Activated CD8-positive, alpha-beta memory T cell treated with anti-CD3 and anti-CD28 coated beads for 4 hours (primary cell): ENCODE measurements around the gene PITPNM3.
A peak's percentile ranks its signal among the peaks of the same experiment; 100 is the strongest.

Experiments used
- DNase-seq, 2 donors: peaks; one replicate each; pipeline ENCODE4 v3.0.0-alpha.2; 2020; ENCODE audit warnings: low read depth in 2 of 2

Gene PITPNM3

DNA sequence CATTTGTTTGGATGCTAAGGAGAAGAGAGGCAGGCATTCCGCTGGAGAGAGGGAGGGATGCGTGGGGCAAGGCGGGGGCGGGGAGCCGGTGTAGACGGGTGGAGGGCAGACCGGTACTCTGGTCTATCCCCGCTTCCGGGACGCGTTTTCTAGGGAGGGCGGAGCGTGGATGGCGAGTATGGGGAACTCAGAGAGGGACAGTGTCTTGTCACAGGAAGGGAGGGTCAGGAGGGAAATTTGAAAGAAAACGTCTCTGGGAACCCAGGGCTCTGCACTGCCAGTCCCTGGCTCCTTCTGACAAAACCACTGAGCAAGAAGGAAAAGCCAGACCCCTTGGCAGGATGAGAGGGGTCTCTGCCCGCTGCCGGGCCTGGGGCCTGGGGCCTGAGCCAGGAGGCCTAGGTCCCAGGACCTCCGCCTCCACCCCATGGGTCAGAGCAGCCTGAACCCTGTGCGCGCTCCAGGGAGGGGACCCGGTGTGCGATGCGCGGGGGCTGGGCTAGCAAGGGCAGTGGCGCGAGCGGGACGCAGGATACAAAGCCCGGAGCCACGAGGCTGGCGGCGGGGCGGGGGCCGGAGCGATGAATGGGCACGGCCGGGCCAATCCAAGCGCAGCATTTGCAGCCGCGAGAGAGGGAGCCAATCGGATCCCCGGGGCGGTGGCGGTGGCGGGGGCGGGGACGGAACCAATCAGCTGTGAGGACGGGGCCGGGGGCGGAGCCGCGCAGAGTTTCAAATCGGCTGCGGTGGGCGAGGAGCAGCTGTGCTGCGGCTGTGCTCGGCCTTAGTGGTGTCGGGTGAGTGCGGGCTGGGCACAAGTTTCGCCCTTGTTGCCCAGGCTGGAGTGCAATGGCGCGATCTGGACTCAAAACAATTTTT lies 112.4 kb downstream of the PITPNM3 start, which contains the start of gene PIMREG:
PIMREG (plus strand) TSS at position 764 of the 879 bp plus-strand sequence. CDS start 656 bp downstream, outside the sequence.
- DNase-seq = peak; percentile 88 to 90

DNA sequence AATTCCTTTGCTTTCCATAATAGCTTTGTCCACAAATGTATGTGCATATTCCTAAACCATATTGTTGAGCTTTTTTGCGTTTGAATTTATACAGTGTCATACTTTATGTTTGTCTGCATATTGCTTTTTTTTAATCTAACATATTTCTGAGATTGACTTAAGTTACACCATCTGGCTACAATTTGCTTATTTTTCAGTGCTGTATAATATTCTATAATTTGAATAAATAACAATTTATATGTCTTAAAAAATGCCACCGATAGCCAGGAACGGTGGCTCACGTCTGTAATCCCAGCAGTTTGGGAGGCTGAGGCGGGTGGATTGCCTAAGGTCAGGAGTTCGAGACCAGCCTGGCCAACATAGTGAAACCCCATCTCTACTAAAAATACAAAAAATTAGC lies 113.6 kb downstream of the PITPNM3 start:
- no peak for DNase-seq

DNA sequence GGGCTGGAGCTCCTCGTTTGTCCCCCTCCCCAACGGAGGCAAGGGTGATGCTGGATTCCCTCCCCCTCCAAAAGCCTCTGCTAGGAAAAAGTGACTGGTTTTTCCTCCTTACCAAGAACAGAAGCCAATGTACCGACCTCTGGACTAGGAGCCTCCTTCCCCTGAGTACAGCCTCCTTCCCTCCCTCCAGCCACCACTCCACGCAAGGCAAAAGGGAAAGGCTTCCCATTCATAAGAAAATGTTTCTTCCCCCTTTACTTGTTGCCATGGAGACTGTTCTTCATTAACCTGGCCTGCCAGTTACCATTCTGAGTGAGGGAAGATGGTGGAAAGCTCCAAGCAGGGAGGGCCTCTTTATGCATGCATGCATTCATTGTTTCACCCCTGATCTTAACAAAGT lies 116.4 kb downstream of the PITPNM3 start:
- DNase-seq = no peak

DNA sequence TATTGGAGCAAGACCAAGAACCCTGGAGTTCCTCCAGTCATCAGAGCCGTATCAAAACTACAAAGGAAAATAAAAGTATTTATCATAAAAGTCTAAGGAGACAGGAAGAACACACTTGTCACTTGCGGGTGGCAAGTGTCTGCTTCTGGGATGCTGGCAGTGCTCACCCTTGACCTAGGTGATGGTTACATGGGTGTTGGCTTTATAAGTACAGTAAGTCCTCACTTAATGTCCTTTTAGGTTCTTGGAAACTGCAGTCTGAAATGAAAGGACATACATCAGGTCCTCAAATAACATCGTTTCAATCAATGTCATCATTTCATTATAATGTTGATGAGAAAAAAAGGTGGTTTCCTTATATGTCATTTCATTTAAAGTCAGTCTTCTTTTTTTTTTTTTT lies 118.4 kb downstream of the PITPNM3 start:
- DNase-seq = no peak

DNA sequence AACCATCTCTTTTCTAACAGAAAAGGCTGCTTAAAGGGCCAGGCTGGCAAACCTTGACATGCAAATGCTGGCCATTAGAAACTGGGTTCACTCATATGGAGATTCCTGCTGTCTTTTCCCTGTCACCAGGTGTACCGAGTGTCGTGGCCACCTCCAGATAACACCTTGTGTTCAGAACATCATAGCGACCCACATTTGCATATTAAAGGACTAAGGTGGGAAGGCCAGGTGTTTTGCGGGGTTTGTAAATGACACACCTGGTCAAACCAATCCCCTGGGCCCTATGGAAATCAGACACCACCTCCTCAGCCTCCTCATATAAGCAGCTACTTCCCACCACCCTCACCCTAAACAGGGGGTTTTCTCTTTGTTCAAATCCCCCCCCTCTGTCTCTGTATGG lies 118.9 kb downstream of the PITPNM3 start:
- no peak for DNase-seq

DNA sequence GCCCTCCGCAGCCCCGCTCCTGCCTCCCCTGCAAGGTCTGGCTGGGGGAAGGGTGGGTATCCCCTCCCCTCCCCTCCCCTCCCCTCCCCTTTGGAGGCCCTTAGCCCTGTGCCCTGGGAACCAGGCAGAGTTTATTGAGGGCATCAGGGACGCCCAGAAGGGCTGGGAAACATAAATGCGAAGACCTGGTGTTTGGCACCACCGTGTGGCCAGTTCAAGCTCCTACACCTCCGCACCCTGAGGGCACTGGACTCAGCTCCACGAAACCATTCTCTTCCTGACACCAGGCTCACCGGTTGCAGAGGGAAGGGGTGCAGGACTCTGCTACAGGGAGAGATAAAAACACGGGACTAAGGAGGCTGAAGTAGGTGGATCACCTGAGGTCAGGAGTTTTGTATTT lies 120.4 kb downstream of the PITPNM3 start:
- DNase-seq = peak in 1 of 2 donors; percentile 12

DNA sequence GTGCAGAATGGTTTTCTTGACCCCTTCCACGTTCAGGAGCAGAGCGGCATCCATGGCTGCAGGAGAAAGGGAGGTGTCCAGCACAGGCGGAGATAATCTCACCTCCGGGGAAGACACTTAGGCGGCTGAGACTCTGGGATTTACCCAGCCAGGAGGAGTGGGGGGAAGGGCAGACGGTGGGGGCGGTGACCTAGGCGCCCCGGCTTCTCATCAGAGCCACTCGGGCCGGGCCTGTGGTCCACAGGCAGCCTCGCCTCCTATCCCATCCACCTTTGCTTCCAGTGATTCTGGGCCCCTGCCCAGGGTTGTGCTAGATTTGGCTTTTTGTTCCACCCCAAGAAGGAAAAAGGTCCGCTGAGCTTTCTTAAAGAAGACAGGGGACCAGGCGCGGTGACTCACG lies 121.3 kb downstream of the PITPNM3 start, which contains the start of gene AIPL1:
AIPL1 (minus strand) TSS at position 71 of the 400 bp plus-strand sequence; CDS start at position 54, 17 bp downstream.
- no peak for DNase-seq

DNA sequence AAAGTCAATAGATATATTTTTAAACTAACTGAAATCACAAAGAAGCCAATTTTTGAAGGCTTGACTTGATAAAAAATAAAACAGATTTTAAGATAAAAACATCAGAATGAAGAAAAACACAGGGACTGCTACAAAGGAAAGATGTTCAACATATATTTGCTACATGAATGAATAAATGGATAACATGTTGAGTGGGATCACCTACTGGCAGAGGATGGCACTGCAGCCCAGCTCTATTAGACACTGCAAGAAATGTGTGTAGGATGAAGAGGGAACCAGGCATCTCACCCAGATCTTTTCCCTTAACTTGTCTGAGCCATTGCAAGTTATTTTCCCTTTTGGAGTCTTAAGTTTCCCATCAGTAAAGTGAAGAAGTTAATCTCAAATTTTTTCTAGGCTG lies 125.6 kb downstream of the PITPNM3 start:
- DNase-seq = no peak

DNA sequence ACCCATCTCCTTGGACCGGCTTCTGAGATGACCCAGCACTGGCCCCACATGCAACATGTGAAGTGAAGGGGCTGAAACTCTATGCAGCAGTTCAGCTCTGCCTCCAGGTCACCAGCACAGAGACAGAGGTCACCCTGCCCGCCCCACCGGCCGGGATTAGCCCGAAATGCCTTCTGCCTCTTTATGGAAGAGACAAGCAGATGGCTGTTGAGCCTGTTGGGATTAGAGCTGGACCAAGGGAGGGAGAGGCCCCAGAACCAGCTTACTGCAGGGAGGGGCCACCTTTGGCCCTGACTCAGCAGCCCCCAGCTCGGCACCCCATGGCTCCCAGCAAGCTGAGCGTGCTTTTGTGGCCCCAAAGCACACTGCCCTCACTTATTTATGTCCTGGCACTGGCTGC lies 127.1 kb downstream of the PITPNM3 start:
- DNase-seq = no peak

DNA sequence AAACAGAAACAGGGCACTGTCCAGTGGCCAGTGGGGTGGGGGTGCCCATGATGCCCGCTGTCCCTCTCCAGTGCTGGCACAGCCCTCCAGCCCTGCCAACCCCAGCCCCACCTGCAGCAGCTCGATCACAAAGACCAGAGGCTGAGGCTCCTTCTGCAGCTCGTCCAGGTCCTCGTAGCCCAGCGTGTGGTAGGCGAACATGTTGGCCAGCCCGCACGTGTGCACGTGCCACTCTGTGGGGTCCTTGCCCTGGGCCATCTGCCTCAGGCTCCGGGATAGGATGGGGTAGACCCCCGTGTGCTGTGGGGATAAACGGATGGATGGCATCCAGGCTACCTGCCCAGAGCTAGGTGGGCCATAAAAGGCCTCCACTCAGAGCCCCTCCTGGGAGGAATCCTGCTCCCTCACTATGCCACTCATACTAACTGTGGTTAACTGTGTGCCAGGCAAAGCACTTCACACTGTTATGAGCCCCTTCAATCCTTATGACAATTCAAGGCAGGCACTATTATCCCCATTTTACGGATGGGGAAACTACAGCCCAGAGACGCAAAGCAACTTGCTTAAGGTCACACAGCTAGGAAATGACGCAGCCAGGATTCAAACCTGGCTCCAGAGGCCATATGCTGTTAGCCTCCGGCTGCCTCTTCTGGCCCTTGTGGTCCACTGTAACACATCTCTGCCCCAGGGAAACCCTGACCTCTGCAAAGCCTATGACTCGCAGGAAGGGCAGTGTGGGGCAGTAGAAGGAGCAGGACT lies 128.0 kb downstream of the PITPNM3 start:
- no peak for DNase-seq

DNA sequence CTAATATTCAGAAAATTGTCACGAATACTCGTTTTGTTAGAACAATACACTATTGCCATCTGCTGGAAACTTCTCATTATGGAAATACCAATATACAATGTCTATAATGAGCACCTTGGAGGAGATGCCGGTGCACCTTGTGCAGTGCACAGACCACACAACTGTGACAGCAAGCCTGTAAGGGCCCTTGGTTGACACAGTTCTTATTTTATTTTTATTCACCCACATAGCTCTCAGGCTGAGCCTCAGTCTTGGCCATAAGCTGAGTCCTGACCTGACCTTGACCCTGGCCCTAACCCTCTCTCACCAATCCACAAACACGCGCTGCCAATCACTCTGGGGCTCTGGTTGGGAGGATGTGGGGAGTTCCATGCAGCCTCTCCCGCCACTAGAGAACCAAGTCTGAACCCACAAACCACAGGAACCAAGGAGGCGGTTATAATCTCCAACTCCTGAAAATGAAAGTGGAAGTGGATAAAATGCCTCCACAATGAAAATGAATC lies 129.0 kb downstream of the PITPNM3 start:
- DNase-seq = peak in 1 of 2 donors; percentile 11

DNA sequence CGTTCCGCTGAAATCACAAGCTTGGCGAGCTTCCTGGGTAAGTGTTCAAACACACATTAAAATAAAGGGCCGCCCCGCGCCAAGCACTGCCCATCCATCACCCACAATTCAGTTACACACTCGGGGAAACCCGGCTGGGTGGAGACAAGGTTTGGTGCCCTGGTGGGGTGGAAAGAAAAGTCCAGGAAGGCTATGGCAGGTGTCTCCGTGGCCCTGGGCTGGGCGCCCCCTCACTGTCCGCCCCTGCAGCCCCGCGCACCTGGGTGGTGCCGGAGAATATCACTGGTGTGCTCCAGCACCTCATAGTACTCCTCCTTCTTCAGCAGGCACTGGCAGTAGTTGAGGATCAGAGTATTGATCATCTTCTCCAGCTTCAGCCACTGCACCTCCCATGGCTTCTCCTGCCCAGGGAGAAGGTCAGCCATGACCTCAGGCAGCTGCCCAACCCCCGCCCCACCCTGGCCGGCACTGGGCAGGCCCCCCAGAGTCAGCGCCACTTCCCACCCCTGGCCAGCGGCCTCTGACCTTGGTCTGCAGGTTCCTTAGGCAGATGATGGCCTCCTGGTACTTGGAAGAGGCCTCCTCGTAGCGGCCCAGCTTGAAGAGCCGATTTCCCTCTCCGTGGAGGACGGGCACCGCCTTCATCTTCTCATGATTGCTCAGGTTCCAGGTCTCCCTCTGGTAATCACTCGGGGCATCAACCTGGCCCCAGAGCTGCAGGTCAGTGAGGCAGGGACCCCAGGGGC lies 129.8 kb downstream of the PITPNM3 start:
- DNase-seq = no peak

DNA sequence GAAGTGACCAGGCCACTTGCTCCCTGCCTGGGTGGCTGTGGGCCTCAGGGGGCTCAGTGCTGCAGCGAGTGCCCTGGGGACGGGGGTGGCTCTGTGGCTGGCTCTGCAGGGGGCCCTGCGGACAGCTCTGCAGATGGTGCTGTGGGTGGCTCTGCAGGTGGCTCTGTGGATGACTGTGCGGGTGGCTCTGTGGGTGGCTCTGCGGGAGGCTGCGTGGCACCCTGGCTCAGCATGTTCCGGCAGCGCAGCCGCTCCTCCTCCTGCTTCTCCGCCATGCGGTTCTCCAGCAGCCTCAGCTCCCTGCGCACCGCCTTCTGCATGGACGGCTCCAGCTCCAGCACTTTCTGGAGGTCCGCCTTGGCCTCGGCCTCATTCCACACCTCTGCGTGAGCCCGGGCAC lies 130.9 kb downstream of the PITPNM3 start:
- DNase-seq = no peak

DNA sequence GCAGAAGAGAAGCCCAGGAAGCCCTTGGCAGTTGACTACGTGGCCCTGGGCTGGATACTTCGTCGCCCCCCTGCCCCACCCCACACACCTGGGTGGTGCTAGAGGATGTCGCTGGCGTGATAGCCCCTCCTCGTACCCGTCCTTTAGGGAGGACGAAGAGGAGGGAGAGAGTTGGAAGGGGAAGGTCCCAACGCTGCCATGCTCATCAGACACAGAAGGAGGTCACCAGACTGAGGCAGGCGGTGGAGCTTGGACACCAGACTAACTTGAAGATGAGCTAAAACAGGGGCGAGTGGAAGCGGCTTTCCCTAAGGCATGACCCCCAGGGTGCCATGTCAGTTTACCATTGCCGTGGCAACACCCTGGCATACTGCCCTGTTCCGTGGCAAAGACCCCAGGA lies 132.4 kb downstream of the PITPNM3 start:
- no peak for DNase-seq

DNA sequence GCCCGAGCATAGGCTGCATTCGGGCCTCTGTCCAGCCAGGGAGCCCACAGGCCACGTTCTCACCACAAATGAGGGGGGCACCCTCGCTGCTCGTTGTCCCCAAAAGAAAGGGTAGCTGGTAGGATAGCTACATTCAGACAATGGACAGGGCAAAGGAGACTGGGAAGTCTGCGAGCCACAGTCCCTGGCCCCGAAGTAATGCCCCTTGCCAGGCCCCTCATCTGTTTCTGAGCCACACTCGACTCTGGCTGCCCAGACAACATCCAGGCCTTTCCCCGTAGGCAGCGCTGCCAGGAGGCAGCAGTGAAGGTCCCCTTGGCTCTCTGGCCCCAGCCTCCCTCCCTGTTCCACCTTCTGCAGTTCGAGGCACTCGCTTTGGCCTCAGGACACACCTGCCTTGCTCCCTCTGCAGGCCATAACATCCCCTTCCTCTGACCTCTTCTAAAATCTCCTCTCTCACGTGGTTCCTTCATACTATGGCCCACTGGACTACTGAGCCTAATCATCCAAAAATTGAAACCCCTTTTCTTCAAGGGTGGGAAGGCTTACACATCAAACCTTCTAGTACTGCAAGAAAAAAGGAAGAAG lies 133.6 kb downstream of the PITPNM3 start:
- DNase-seq = no peak

DNA sequence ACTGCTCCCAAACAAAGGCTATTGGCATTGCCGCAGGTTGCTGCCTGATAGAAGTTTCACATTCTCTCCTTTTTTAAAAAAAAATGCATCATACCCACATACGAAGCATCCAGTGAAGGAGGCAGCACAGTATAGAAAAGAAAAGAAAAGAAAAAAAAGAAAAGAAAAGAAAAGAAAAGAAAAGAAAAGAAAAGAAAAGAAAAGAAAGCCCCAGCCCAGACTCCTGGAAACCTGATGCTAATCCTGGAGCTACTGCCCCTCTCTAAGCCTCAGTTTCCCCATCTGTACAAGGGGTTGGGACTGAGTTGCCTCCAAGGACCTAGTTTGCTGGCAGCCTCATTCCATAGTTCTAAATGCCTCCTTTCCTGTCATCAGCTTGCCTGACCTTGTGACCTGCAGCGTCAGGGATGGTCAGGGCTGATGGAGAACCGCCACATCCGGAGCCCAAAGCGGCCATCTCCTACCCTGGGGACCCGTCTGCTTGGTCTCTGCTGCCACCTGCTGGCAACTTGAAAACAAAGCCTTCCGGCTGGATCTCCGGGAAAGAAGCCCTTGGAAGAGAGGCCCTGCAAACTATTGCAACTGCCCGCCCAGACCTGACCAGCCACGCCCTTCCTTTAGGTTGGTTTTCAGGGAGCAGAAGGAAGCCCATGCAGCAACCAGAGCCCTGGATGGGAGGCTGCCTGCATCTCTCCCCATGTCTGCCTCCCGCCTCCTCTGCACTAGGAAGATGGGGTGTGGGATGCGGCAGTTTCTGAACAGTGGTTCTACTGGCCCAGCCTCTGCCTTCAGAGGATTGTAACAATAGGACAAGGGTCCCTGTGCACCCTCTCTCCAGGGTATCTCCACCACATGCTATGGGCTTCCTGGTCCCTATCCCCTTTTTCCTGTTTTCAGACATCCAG lies 134.4 kb downstream of the PITPNM3 start:
- DNase-seq = peak; percentile 36 to 47

DNA sequence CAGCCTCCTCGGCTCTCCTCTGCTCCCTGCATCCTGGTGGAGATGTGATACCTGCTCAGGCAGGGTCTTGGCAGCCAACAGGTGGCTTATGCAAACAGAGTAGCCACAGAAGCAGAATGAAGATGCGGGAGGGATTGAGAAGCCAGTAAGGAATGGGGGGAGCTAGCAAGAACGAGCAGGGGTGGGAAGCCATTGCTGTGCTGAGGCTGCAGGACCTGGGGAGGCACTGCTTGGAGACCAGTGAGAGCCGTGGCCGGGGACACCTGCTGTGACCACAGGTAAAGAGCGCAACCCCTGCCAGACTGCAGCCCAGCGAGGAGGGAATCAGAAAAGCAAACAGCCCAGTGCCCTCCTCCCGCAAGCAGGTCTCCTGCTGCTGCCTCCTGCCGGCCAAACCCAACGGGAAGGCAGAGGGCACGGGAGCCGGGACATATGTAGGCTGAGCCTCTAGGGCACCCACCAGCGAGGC lies 136.1 kb downstream of the PITPNM3 start:
- no peak for DNase-seq

DNA sequence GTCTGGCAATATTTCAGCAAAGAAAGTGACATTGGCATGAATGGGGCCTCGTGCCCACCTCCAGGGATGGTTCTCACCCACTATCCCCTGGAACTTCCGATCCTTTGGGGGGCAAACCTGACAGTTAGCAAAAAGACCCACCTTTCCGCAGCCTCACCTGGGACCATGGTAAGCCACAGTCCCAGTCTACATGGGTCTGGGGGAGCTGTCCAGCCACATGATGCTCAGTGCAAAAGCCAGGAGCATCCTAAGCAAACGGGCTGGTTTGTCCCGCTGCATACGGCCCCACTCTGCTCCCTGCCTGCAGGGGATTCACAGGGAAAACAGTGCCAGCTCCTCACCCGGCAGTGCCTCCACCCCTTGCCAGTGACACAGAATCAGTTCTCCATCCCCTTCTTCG lies 140.7 kb downstream of the PITPNM3 start:
- DNase-seq = no peak

DNA sequence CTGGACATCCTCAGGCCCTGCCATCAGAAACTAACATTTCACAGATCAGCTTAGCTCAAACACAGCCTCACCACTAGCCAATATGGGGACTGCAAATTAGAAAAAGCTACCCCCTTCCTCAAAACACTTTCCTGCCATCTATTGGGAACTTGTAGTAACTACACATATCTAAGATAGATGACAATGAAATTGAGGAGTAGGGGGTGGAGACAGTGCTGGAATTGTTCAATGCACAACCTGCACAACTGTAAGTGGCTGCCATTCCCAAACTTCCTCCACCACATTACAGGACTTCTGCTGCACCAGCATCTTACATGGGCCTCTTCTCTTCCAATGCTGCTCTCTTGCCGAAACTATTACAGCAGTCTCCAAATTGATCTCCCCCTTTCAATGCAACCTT lies 143.3 kb downstream of the PITPNM3 start:
- DNase-seq = no peak

DNA sequence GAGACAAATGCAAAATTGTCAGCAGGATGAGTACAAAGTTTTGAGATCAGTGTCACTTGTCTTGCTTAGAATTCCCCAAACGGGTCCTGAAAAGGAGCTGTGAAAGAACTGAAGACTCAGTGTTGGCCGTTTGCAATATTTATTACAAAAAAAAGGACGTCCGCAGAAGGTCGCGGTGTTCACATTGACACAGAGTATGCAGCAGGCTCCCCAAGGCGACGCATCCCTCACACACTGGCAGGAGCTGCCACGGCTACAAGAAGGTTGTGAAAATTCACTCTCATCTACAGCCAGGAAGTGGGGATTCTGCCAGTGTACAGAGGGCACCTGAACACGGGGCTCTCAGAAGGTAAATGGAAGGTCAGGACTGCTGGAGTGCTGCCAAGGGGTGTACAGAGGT lies 147.6 kb downstream of the PITPNM3 start:
- DNase-seq = no peak
